HepG2 (cell line): ENCODE measurements around the gene RNF14. TPM values are rescaled to one million over a fixed set of nuclear protein-coding genes. Genes with fewer than 3 reads are reported as not detected.
A peak's percentile ranks its signal among the peaks of the same experiment; 100 is the strongest.

Source experiments
- AKAP8 ChIP-seq: sonication (generic); formaldehyde crosslinking; IDR thresholded peaks from 2 replicates; pipeline ENCODE4 v1.5.1; 2020; ENCODE audit warnings: mild to moderate bottlenecking, missing genetic modification reagents
- CREM ChIP-seq, 2 experiments: sonication (generic) in 1 of 2; formaldehyde crosslinking in 1 of 2; IDR thresholded peaks; 2 replicates each; pipeline versions ENCODE4 v1.4.0 to v1.6.1; 2016 to 2020; ENCODE audit warnings: antibody characterized with exemption in 1 of 2, mild to moderate bottlenecking in 1 of 2, missing genetic modification reagents in 1 of 2
- ETV5 ChIP-seq: IDR thresholded peaks from 2 replicates; pipeline ENCODE4 v1.6.1; 2018; ENCODE audit warnings: missing biosample characterization, missing genetic modification reagents, inconsistent platforms, borderline replicate concordance
- GABPB1 ChIP-seq: IDR thresholded peaks from 2 replicates; pipeline ENCODE4 v1.6.1; 2016; ENCODE audit warnings: mild to moderate bottlenecking, missing genetic modification reagents, moderate library complexity, missing compliant biosample characterization
- IRX3 ChIP-seq: sonication (generic); formaldehyde crosslinking; IDR thresholded peaks from 2 replicates; pipeline ENCODE4 v1.8.1; 2023; ENCODE audit warnings: mild to moderate bottlenecking, low read depth, missing genetic modification reagents, borderline replicate concordance
- PHF21A ChIP-seq: sonication (generic); formaldehyde crosslinking; IDR thresholded peaks from 2 replicates; pipeline ENCODE4 v1.5.0; 2020; ENCODE audit warnings: mild to moderate bottlenecking, missing genetic modification reagents
- SIX1 ChIP-seq: sonication (generic); formaldehyde crosslinking; IDR thresholded peaks from 2 replicates; pipeline ENCODE4 v1.4.0; 2020; ENCODE audit warnings: missing genetic modification reagents, borderline replicate concordance
- SRY ChIP-seq: sonication (generic); formaldehyde crosslinking; IDR thresholded peaks from 2 replicates; pipeline ENCODE4 v1.8.0; 2022; ENCODE audit warnings: mild to moderate bottlenecking, missing genetic modification reagents
- TAF1 ChIP-seq: sonication (generic); formaldehyde crosslinking; IDR thresholded peaks from 2 replicates; pipeline ENCODE4 v1.4.0; 2020; ENCODE audit warnings: missing genetic modification reagents
- TMF1 ChIP-seq: sonication (generic); formaldehyde crosslinking; IDR thresholded peaks from 2 replicates; pipeline ENCODE4 v1.8.1; 2022; ENCODE audit warnings: low read depth, missing genetic modification reagents
- ZNF232 ChIP-seq: sonication (generic); formaldehyde crosslinking; IDR thresholded peaks from 2 replicates; pipeline ENCODE4 v1.4.0; 2020; ENCODE audit warnings: missing genetic modification reagents, borderline replicate concordance
- ZNF598 ChIP-seq: sonication (generic); formaldehyde crosslinking; IDR thresholded peaks from 2 replicates; pipeline ENCODE4 v1.5.1; 2020; ENCODE audit warnings: mild to moderate bottlenecking, missing genetic modification reagents, borderline replicate concordance
- ZNF720 ChIP-seq: sonication (generic); formaldehyde crosslinking; IDR thresholded peaks from 2 replicates; pipeline ENCODE4 v1.4.0; 2020; ENCODE audit warnings: missing genetic modification reagents
- ZNF792 ChIP-seq: IDR thresholded peaks from 2 replicates; pipeline ENCODE4 v1.6.1; 2016
- polyA plus RNA-seq, 8 experiments: library from polyadenylated mRNA; depleted of rRNA in 3 of 8; stranded (reverse) in 7 of 8; unstranded in 1 of 8; fragments of >200 nt; fragmentation: Illumina TruSeq in 4 of 8; extraction: Trizol in 4 of 8; gene quantifications; 2 replicates each; pipeline versions ENCODE4 v1.2.1 to v1.2.3, GENCODE V29; 2011 to 2016; ENCODE audit warnings: low read depth in 4 of 8, missing spikeins in 1 of 8, mixed read lengths in 1 of 8; ENCODE audit not compliant: insufficient read depth in 1 of 8
- total RNA-seq, 5 experiments: library from RNA; depleted of rRNA; stranded (reverse); fragments of >200 nt; fragmentation: Illumina TruSeq; extraction: Trizol; gene quantifications; 2 replicates each; pipeline ENCODE4 v1.2.3, GENCODE V29; 2016; ENCODE audit warnings: low read depth in 1 of 5
- TF ChIP-seq, protein P1 (sequence below): sonication (generic); formaldehyde crosslinking; IDR thresholded peaks from 2 replicates; pipeline ENCODE4 v1.4.0; 2020; ENCODE audit warnings: missing genetic modification reagents
- TF ChIP-seq, protein P2 (sequence below): IDR thresholded peaks from 2 replicates; pipeline ENCODE4 v1.6.1; 2016; ENCODE audit warnings: missing compliant biosample characterization, missing genetic modification reagents, borderline replicate concordance
- TF ChIP-seq, protein P3 (sequence below): sonication (generic); formaldehyde crosslinking; IDR thresholded peaks from 2 replicates; pipeline ENCODE4 v1.5.0; 2020; ENCODE audit warnings: mild to moderate bottlenecking, missing genetic modification reagents, borderline replicate concordance
- TF ChIP-seq, protein P4 (sequence below): sonication (generic); IDR thresholded peaks from 2 replicates; pipeline ENCODE4 v1.6.1; 2016; ENCODE audit warnings: low read depth, borderline replicate concordance
- TF ChIP-seq, protein P5 (sequence below): IDR thresholded peaks from 2 replicates; pipeline ENCODE4 v1.6.1; 2018; ENCODE audit warnings: missing genetic modification reagents

Gene RNF14
- total and polyA plus RNA-seq, 2 of the 13 experiments (the other 11 are each of a cell fraction or from before 2014, with no cell fraction given), result 11.3 to 28.1 TPM

DNA sequence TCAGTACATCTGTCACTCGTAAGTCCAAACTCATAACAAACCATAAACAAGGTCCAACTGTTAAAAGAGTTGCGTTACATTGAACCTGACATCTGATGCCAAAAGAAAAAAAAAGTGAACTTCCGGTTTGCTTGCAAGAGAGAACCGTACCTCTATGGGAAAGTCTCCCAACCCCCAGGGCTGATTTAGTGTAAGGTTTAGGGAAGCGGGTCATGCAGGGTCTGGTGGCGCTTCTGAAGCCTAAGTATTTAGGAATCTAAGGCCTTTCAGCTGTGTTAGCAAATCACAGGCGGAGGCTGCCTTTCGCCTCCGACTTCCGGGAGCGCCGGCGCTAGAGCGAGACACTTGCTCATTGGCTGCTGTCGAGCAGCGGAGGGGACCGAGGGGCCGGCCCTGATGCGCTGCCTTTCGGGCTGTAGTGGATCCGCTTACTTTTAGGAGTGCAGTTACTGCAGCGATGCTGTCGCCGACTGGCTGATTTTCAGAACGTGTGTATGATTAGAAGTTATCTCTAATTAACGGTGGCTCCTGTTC, 55.9 kb downstream of the RNF14 start (continued):
- TF ChIP-seq ZNF792 (CRISPR knock-in tag) (0 out of 2 replicates have a peak, but pooled peaks have one; percentile 34), TAF1 (0 out of 2 replicates have a peak, but pooled peaks have one; percentile 35), ZNF598 (CRISPR knock-in tag) (0 out of 2 replicates have a peak, but pooled peaks have one; percentile 51), CREM (IDR thresholded peaks at IDR 0.05) (0 out of 2 replicates have a peak, but pooled peaks have one; percentile 14), CREM (CRISPR knock-in tag; IDR thresholded peaks at IDR 0.05) (no peak), GABPB1 (CRISPR knock-in tag) (peak; percentile 91), ETV5 (CRISPR knock-in tag) (peak; percentile 69; the same call in 1 of the 2 replicates), TMF1 (CRISPR knock-in tag) (no peak), SRY (CRISPR knock-in tag) (no peak), AKAP8 (CRISPR knock-in tag) (no peak), SIX1 (CRISPR knock-in tag) (peak; percentile 83), ZNF720 (no peak), IRX3 (CRISPR knock-in tag) (no peak), PHF21A (peak; percentile 74; the same call in 1 of the 2 replicates), ZNF232 (peak; percentile 44; the same call in 1 of the 2 replicates)
- TF ChIP-seq, protein P1, sequence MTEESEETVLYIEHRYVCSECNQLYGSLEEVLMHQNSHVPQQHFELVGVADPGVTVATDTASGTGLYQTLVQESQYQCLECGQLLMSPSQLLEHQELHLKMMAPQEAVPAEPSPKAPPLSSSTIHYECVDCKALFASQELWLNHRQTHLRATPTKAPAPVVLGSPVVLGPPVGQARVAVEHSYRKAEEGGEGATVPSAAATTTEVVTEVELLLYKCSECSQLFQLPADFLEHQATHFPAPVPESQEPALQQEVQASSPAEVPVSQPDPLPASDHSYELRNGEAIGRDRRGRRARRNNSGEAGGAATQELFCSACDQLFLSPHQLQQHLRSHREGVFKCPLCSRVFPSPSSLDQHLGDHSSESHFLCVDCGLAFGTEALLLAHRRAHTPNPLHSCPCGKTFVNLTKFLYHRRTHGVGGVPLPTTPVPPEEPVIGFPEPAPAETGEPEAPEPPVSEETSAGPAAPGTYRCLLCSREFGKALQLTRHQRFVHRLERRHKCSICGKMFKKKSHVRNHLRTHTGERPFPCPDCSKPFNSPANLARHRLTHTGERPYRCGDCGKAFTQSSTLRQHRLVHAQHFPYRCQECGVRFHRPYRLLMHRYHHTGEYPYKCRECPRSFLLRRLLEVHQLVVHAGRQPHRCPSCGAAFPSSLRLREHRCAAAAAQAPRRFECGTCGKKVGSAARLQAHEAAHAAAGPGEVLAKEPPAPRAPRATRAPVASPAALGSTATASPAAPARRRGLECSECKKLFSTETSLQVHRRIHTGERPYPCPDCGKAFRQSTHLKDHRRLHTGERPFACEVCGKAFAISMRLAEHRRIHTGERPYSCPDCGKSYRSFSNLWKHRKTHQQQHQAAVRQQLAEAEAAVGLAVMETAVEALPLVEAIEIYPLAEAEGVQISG (CRISPR knock-in tag), result peak; percentile 59
- TF ChIP-seq, protein P2, sequence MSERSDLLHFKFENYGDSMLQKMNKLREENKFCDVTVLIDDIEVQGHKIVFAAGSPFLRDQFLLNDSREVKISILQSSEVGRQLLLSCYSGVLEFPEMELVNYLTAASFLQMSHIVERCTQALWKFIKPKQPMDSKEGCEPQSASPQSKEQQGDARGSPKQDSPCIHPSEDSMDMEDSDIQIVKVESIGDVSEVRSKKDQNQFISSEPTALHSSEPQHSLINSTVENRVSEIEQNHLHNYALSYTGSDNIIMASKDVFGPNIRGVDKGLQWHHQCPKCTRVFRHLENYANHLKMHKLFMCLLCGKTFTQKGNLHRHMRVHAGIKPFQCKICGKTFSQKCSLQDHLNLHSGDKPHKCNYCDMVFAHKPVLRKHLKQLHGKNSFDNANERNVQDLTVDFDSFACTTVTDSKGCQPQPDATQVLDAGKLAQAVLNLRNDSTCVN, result 0 out of 2 replicates have a peak, but pooled peaks have one; percentile 36
- TF ChIP-seq, protein P3, sequence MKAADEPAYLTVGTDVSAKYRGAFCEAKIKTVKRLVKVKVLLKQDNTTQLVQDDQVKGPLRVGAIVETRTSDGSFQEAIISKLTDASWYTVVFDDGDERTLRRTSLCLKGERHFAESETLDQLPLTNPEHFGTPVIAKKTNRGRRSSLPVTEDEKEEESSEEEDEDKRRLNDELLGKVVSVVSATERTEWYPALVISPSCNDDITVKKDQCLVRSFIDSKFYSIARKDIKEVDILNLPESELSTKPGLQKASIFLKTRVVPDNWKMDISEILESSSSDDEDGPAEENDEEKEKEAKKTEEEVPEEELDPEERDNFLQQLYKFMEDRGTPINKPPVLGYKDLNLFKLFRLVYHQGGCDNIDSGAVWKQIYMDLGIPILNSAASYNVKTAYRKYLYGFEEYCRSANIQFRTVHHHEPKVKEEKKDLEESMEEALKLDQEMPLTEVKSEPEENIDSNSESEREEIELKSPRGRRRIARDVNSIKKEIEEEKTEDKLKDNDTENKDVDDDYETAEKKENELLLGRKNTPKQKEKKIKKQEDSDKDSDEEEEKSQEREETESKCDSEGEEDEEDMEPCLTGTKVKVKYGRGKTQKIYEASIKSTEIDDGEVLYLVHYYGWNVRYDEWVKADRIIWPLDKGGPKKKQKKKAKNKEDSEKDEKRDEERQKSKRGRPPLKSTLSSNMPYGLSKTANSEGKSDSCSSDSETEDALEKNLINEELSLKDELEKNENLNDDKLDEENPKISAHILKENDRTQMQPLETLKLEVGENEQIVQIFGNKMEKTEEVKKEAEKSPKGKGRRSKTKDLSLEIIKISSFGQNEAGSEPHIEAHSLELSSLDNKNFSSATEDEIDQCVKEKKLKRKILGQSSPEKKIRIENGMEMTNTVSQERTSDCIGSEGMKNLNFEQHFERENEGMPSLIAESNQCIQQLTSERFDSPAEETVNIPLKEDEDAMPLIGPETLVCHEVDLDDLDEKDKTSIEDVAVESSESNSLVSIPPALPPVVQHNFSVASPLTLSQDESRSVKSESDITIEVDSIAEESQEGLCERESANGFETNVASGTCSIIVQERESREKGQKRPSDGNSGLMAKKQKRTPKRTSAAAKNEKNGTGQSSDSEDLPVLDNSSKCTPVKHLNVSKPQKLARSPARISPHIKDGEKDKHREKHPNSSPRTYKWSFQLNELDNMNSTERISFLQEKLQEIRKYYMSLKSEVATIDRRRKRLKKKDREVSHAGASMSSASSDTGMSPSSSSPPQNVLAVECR (CRISPR knock-in tag), result peak; percentile 64; the same call in 1 of the 2 replicates
- TF ChIP-seq, protein P4, sequence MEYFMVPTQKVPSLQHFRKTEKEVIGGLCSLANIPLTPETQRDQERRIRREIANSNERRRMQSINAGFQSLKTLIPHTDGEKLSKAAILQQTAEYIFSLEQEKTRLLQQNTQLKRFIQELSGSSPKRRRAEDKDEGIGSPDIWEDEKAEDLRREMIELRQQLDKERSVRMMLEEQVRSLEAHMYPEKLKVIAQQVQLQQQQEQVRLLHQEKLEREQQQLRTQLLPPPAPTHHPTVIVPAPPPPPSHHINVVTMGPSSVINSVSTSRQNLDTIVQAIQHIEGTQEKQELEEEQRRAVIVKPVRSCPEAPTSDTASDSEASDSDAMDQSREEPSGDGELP, result 0 out of 2 replicates have a peak, but pooled peaks have one; percentile 27
- TF ChIP-seq, protein P5, sequence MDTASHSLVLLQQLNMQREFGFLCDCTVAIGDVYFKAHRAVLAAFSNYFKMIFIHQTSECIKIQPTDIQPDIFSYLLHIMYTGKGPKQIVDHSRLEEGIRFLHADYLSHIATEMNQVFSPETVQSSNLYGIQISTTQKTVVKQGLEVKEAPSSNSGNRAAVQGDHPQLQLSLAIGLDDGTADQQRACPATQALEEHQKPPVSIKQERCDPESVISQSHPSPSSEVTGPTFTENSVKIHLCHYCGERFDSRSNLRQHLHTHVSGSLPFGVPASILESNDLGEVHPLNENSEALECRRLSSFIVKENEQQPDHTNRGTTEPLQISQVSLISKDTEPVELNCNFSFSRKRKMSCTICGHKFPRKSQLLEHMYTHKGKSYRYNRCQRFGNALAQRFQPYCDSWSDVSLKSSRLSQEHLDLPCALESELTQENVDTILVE (CRISPR knock-in tag), result no peak
